Myocyte (in vitro differentiated cells): Measurements from ENCODE around the gene LCE1B. TPM values are rescaled to one million over a fixed set of nuclear protein-coding genes. Genes with fewer than 3 reads are reported as not detected.

Experiments
- DNase-seq: peaks from one replicate; pipeline ENCODE4 v3.0.0-alpha.2; 2012; ENCODE audit warnings: low read depth
- total RNA-seq: library from RNA; depleted of rRNA; stranded (reverse); fragments of >200 nt; gene quantifications from 2 replicates; pipeline ENCODE4 v1.2.3, GENCODE V29; 2014

Gene LCE1B
- total RNA-seq, 1 donor from 2014 or later, result not detected

- DNase-seq, result no peak
Measured at GRCh38 chr1:152860129-152860528, 48.4 kb downstream of the LCE1B start.

- DNase-seq, result no peak
Measured at GRCh38 chr1:152861374-152861773, 49.6 kb downstream of the LCE1B start.

Other genes with a start within 250 kb of the LCE1B start
- gene LCE3E, start 245.2 kb upstream of the LCE1B start, total RNA-seq, result not detected in 2 replicates
- gene LCE3D, start 231.5 kb upstream of the LCE1B start, total RNA-seq, result not detected in 2 replicates
- not detected in 2 replicates for gene LCE3C, start 211.7 kb upstream of the LCE1B start, total RNA-seq
- not detected in 2 replicates for gene LCE3B, start 198.2 kb upstream of the LCE1B start, total RNA-seq
- gene LCE3A, start 188.9 kb upstream of the LCE1B start, total RNA-seq, result not detected in 2 replicates
- gene LCE2D, start 148.6 kb upstream of the LCE1B start, total RNA-seq, result not detected in 2 replicates
- not detected in 2 replicates for gene LCE2C, start 136.7 kb upstream of the LCE1B start, total RNA-seq
- gene LCE2B, start 125.8 kb upstream of the LCE1B start, total RNA-seq, result not detected in 2 replicates
- gene LCE2A, start 113.6 kb upstream of the LCE1B start, total RNA-seq, result not detected in 2 replicates
- not detected in 2 replicates for gene LCE4A, start 103.8 kb upstream of the LCE1B start, total RNA-seq
- not detected in 2 replicates for gene KPRP, start 53.9 kb upstream of the LCE1B start, total RNA-seq
- not detected in 2 replicates for gene LCE1F, start 36.8 kb upstream of the LCE1B start, total RNA-seq
- gene LCE1E, start 25.7 kb upstream of the LCE1B start, total RNA-seq, result not detected in 2 replicates
- not detected in 2 replicates for gene LCE1D, start 15.2 kb upstream of the LCE1B start, total RNA-seq
- gene LCE1C, start 5.3 kb upstream of the LCE1B start, total RNA-seq, result not detected in 2 replicates
- not detected in 2 replicates for gene LCE1A, start 15.5 kb downstream of the LCE1B start, total RNA-seq
- gene LCE6A, start 30.9 kb downstream of the LCE1B start, total RNA-seq, result not detected in 2 replicates
- not detected in 2 replicates for gene LCE7A, start 48.0 kb downstream of the LCE1B start, total RNA-seq
- gene SMCP, start 66.4 kb downstream of the LCE1B start, total RNA-seq, result not detected in 2 replicates
- gene IVL, start 96.6 kb downstream of the LCE1B start, total RNA-seq, result not detected in 2 replicates
- not detected in 2 replicates for gene SPRR5, start 135.2 kb downstream of the LCE1B start, total RNA-seq
- gene SPRR4, start 158.7 kb downstream of the LCE1B start, total RNA-seq, result not detected in 2 replicates
- gene SPRR1A, start 172.1 kb downstream of the LCE1B start, total RNA-seq, result not detected in 2 replicates
- not detected in 2 replicates for gene SPRR3, start 189.8 kb downstream of the LCE1B start, total RNA-seq
- gene SPRR1B, start 219.2 kb downstream of the LCE1B start, total RNA-seq, result not detected in 2 replicates
- not detected in 2 replicates for gene SPRR2D, start 229.1 kb downstream of the LCE1B start, total RNA-seq
- not detected in 2 replicates for gene SPRR2A, start 245.5 kb downstream of the LCE1B start, total RNA-seq